ENCODE results near the gene KCNH5. TPM values are rescaled to one million over a fixed set of nuclear protein-coding genes. Genes with fewer than 3 reads are reported as not detected.

Gene KCNH5
- total RNA-seq, 2 experiments from 2014 or later = not detected

GRCh38 chr14:62776300-62776699, 269.0 kb downstream of the KCNH5 start:
- H3K9me3 ChIP-seq (ENCODE audit: low read length) = no peaks in the 10 kb centered on the region

GRCh38 chr14:62768753-62769152, 276.5 kb downstream of the KCNH5 start:
- BruUV-seq (replicated peaks) = no TSS peak
- no peak for DNase-seq (ENCODE audit: low spot score)
- Histone ChIP-seq H3K9me2 (ENCODE audit: insufficient read depth, low read length) (no peaks in the 10 kb centered on the region), H3K4me1 (ENCODE audit: insufficient read depth, low read length, poor library complexity, severe bottlenecking) (no peaks in the 10 kb centered on the region), H3K4me2 (ENCODE audit: low read length) (no peak overlapping the region), H3K79me2 (ENCODE audit: insufficient read depth, low read depth, low read length) (no peaks in the 10 kb centered on the region), H3K36me3 (ENCODE audit: insufficient read depth, low read length) (no peaks in the 10 kb centered on the region), H3K27ac (ENCODE audit: low read depth, low read length, poor library complexity, severe bottlenecking) (no peak overlapping the region), H3K4me3 (ENCODE audit: low read depth, low read length, poor library complexity, severe bottlenecking) (no peak overlapping the region), H2AFZ (ENCODE audit: low read length) (no peak overlapping the region), H4K20me1 (ENCODE audit: insufficient read depth, low read length) (no peaks in the 10 kb centered on the region), H3K9me3 (ENCODE audit: low read length) (no peaks in the 10 kb centered on the region)
- intact Hi-C loops (cut with micrococcal nuclease; ENCODE audit: unreplicated experiment) = no loop called here
- POLR2A ChIA-PET = no interaction called here
- TF ChIP-seq EZH2phosphoT487 (IDR thresholded peaks at IDR 0.05; ENCODE audit: borderline replicate concordance, low read depth, low read length) = no peak
- no peak for TF ChIP-seq CTCF (conservative IDR thresholded peaks at IDR 0.05; ENCODE audit: low read length)
- CTCF ChIA-PET (ENCODE audit: unreplicated experiment) = no interaction called here

More at GRCh38 chr14:62776300-62776699, 269.0 kb downstream of the KCNH5 start:
- Histone ChIP-seq H3K4me2 (ENCODE audit: low read length) (no peak overlapping the region), H3K4me1 (ENCODE audit: insufficient read depth, low read length, poor library complexity, severe bottlenecking) (no peaks in the 10 kb centered on the region), H3K79me2 (ENCODE audit: insufficient read depth, low read depth, low read length) (no peaks in the 10 kb centered on the region), H4K20me1 (ENCODE audit: insufficient read depth, low read length) (no peaks in the 10 kb centered on the region), H3K4me3 (ENCODE audit: low read depth, low read length, poor library complexity, severe bottlenecking) (no peak overlapping the region), H3K36me3 (ENCODE audit: insufficient read depth, low read length) (no peaks in the 10 kb centered on the region), H2AFZ (ENCODE audit: low read length) (no peak overlapping the region), H3K27ac (ENCODE audit: low read depth, low read length, poor library complexity, severe bottlenecking) (no peak overlapping the region), H3K9me2 (ENCODE audit: insufficient read depth, low read length) (no peaks in the 10 kb centered on the region)
- CTCF ChIA-PET (ENCODE audit: unreplicated experiment) = no interaction called here
- TF ChIP-seq EZH2phosphoT487 (IDR thresholded peaks at IDR 0.05; ENCODE audit: borderline replicate concordance, low read depth, low read length) (no peak), CTCF (conservative IDR thresholded peaks at IDR 0.05; ENCODE audit: low read length) (no peak)
- POLR2A ChIA-PET = no interaction called here
- DNase-seq (ENCODE audit: low spot score) = no peak
- no TSS peak for BruUV-seq (replicated peaks)
- intact Hi-C loops (cut with micrococcal nuclease; ENCODE audit: unreplicated experiment) = no loop called here

GRCh38 chr14:62763951-62764350, 281.3 kb downstream of the KCNH5 start:
- intact Hi-C loops (cut with micrococcal nuclease; ENCODE audit: unreplicated experiment) = no loop called here
- H3K9me3 ChIP-seq (ENCODE audit: low read length) = no peaks in the 10 kb centered on the region
- no peaks in the 10 kb centered on the region for H3K9me2 ChIP-seq (ENCODE audit: insufficient read depth, low read length)
- POLR2A ChIA-PET = interaction anchor here (0.9 to 1.1 kb wide), 2 partner anchors 8 to 17 kb away, joined by 3 to 8 read pairs; no protein-coding TSS in a partner anchor
- no peaks in the 10 kb centered on the region for H3K36me3 ChIP-seq (ENCODE audit: insufficient read depth, low read length)
- H3K4me1 ChIP-seq (ENCODE audit: insufficient read depth, low read length, poor library complexity, severe bottlenecking) = no peaks in the 10 kb centered on the region
- no peak overlapping the region for H3K4me3 ChIP-seq (ENCODE audit: low read depth, low read length, poor library complexity, severe bottlenecking)
- no peaks in the 10 kb centered on the region for H4K20me1 ChIP-seq (ENCODE audit: insufficient read depth, low read length)
- H2AFZ ChIP-seq (ENCODE audit: low read length) = no peak overlapping the region
- no peak for DNase-seq (ENCODE audit: low spot score)
- no peaks in the 10 kb centered on the region for H3K79me2 ChIP-seq (ENCODE audit: insufficient read depth, low read depth, low read length)
- CTCF ChIA-PET (ENCODE audit: unreplicated experiment) = no interaction called here
- no peak overlapping the region for H3K27ac ChIP-seq (ENCODE audit: low read depth, low read length, poor library complexity, severe bottlenecking)
- no peak for TF ChIP-seq CTCF (conservative IDR thresholded peaks at IDR 0.05; ENCODE audit: low read length)
- TF ChIP-seq EZH2phosphoT487 (IDR thresholded peaks at IDR 0.05; ENCODE audit: borderline replicate concordance, low read depth, low read length) = no peak
- H3K4me2 ChIP-seq (ENCODE audit: low read length) = no peak overlapping the region
- BruUV-seq (replicated peaks) = no TSS peak

Measured in OCI-LY7 (cell line).